Omental fat pad (tissue), 4 donors: ENCODE data around the gene CHST11. TPM values are rescaled to one million over a fixed set of nuclear protein-coding genes. Genes with fewer than 3 reads are reported as not detected.

ENCODE experiments used
- ATAC-seq: fragments of 150-250 bp; one replicate; pipeline ENCODE4 v1.9.1; 2016; ENCODE audit warnings: mild to moderate bottlenecking, moderate library complexity; ENCODE audit not compliant: low FRiP score
- DNase-seq: peaks from one replicate; pipeline ENCODE4 v3.0.0-alpha.2; 2019; ENCODE audit warnings: low spot score
- total RNA-seq, 4 donors: library from RNA; depleted of rRNA; stranded (reverse); fragments of >200 nt; gene quantifications; one replicate each; pipeline ENCODE4 v1.1.0, GENCODE V29; 2016
- TF ChIP-seq, protein P1 (sequence below), 3 donors: fragments of 450-650 bp; IDR thresholded peaks; one replicate each; pipeline ENCODE4 v1.5.1; 2016 to 2017; ENCODE audit warnings: antibody characterized with exemption in 3 of 3, mild to moderate bottlenecking in 3 of 3, moderate library complexity in 2 of 3

Gene CHST11
- total RNA-seq, 4 donors from 2014 or later: 12.2 to 58.6 (median 30.1) TPM

DNA sequence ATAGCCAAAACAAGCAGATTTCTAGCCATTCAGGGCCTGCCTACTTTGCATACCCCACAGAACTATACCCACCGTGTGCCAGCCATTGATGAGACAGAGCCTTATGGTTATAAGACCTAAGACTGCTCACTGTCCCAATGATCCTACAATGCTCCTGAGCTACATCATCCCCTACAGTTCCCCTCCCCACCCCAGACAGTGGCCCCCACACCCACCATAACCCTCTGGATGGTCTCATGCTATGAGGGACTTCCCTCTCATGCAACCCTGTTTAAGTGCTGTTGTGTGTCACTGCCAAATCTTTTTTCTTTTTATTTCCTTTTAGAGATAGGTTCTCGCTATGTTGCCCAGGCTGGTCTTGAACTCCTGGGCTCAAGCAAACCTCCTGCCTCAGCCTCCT lies 75.9 kb downstream of the CHST11 start:
- TF ChIP-seq, protein P1, sequence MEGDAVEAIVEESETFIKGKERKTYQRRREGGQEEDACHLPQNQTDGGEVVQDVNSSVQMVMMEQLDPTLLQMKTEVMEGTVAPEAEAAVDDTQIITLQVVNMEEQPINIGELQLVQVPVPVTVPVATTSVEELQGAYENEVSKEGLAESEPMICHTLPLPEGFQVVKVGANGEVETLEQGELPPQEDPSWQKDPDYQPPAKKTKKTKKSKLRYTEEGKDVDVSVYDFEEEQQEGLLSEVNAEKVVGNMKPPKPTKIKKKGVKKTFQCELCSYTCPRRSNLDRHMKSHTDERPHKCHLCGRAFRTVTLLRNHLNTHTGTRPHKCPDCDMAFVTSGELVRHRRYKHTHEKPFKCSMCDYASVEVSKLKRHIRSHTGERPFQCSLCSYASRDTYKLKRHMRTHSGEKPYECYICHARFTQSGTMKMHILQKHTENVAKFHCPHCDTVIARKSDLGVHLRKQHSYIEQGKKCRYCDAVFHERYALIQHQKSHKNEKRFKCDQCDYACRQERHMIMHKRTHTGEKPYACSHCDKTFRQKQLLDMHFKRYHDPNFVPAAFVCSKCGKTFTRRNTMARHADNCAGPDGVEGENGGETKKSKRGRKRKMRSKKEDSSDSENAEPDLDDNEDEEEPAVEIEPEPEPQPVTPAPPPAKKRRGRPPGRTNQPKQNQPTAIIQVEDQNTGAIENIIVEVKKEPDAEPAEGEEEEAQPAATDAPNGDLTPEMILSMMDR (IDR thresholded peaks at IDR 0.05): no peak
- DNase-seq: no peak
- no peak for ATAC-seq

DNA sequence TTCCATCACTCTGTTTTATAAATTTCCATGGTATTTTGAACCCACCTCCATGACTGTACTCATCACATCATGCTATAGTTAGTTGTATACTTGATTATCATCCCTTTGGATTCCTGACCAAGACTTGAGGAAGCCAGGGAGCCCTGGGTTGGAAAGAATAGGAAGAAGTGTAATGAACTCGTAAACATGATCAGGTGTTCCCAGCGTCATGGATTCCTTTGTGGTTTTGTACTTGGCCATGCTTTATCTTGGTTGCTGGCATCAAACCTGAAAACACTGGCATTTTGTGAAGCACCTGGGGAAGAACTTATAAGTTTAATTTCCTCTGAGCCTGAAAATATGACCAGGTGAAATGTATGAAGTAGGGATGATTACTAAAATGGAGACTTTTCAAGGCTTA lies 76.4 kb downstream of the CHST11 start:
- TF ChIP-seq, protein P1 (IDR thresholded peaks at IDR 0.05): no peak
- DNase-seq: no peak
- no peak for ATAC-seq

DNA sequence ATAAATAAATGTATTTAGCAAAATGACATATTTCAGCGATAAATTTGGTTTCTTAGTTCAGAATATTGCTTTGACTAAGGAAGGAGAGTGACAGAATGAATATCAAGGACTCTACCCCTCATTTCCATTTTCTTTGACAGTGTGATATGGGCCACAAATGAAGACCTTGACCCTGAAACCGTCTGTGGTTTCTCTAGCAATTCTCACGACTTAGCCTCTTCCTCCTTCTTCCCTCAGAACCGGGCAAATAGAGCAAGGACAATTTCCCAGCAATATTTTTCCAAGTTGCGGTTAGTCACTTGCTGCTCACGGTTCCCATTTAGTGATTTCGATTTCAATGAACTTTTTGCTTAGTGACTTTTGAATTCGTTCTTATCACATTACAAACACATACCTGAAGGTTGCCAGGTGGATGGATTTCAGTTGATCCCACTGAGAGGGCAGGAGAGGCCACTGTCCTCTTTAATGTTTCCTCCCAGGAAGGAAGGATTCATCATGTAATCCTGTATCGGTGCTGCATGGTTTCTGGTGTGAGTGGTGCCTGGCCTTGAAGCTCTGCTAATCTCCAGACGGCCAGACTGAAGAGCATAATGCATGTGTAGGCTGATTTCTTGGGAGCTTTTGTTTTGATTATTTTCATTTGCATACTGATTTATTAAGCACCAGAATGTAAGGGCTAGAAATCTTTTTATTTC lies 77.6 kb downstream of the CHST11 start:
- TF ChIP-seq, protein P1 (IDR thresholded peaks at IDR 0.05): no peak
- no peak for ATAC-seq
- no peak for DNase-seq

DNA sequence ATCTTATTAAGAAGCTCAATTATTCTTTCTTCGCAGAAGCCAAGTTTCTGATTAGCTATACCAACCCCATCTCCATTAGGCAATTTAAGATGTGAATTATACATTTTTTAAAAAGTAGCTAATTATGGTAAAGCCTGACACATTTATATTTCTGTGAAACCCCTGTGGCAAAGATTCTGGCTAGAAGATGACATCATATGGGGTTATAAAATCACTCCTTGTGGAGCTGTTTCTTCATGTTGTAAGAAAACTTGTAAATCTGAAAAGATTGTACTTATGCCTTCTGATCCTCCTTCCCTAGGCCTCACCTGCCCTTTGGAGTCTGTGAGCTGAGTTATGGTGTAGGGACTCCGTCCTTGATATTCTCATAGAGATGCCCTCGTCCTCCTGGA lies 78.1 kb downstream of the CHST11 start:
- TF ChIP-seq, protein P1 (IDR thresholded peaks at IDR 0.05): no peak
- no peak for DNase-seq
- no peak for ATAC-seq

DNA sequence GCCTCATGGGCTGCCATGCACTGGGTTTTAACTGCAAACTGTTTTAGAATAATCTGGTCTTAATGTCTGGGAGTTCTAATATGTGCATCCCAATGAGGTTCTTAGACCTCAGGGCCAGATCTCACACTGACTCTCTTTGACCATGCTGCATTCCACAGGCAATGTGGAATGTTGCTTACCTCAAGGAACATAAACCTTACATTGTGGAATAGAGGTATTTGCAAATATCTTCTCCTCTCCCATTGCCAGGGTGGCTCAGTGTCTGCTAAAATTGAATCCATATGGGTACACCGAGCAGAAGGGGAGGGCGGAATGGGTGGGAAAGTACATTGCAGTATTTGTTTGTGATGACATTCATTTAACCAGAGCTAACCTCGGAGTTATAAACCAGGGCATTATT lies 78.6 kb downstream of the CHST11 start:
- ATAC-seq (no peak), DNase-seq (no peak)
- TF ChIP-seq, protein P1 (IDR thresholded peaks at IDR 0.05): no peak

DNA sequence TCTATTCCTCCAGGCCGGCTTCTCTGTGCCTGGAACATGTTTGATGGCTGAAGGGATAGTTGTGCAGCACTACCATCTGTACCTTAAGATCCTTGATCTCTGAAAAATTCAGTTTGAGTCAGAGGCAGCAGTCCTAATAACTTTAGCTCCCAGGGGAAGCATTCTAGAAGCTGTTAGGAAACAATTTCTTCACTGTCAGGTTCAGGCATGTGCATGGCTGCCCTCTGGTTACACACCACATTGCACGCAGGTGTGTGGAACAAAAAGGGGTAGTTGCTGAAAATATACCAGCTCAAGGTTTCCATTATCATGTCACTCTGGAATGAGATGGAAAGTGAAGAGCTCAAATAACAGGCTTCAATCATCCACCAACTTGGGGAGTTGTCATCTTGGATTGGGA lies 80.1 kb downstream of the CHST11 start:
- no peak for ATAC-seq
- TF ChIP-seq, protein P1 (IDR thresholded peaks at IDR 0.05): no peak
- no peak for DNase-seq

DNA sequence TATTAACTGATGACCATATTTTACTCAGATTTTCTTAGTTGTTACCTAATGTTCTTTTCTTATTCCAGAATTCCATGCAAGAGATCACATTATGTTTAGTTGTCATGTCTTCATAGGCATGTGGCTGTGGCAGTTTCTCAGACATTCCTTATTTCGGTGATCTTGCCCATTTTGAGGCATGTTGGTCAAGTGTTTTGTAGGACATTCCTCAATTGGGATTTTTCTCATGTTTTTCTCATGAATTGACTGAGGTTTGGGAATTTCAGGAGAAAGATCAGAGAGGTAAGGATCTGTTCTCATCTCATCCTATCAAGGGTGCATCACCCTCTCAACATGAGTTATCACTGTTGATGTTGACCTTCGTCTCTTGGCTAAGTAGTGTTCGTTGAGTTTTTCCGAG lies 81.3 kb downstream of the CHST11 start:
- no peak for ATAC-seq
- TF ChIP-seq, protein P1 (IDR thresholded peaks at IDR 0.05): no peak
- DNase-seq: no peak
